Muscle of leg (tissue), 11 donors: Measurements from ENCODE around the gene KIFC3. TPM values are rescaled to one million over a fixed set of nuclear protein-coding genes. Genes with fewer than 3 reads are reported as not detected.

Source experiments
- DNase-seq: peaks from one replicate; pipeline ENCODE4 v3.0.0; 2013
- H3K27ac ChIP-seq: one replicate; pipeline ENCODE4 v1.5.1; 2013; ENCODE audit warnings: mild to moderate bottlenecking, low read length, control low read depth
- H3K27me3 ChIP-seq: one replicate; pipeline ENCODE4 v1.6.1; 2013; ENCODE audit warnings: low read length; ENCODE audit not compliant: control insufficient read depth, insufficient read depth
- H3K36me3 ChIP-seq: one replicate; pipeline ENCODE4 v1.6.1; 2013; ENCODE audit warnings: low read length; ENCODE audit not compliant: control insufficient read depth, insufficient read depth
- H3K4me1 ChIP-seq: one replicate; pipeline ENCODE4 v1.6.1; 2013; ENCODE audit warnings: low read length; ENCODE audit not compliant: control insufficient read depth, insufficient read depth
- H3K4me3 ChIP-seq: one replicate; pipeline ENCODE4 v1.5.1; 2013; ENCODE audit warnings: low read length, control low read depth
- H3K9me3 ChIP-seq: replicated peaks from 2 replicates; pipeline ENCODE4 v1.6.1; 2013; ENCODE audit warnings: low read depth, low read length; ENCODE audit not compliant: control insufficient read depth
- WGBS: methylation state at CpG from one replicate; pipeline ENCODE4 v1.1.5; 2013; ENCODE audit warnings: missing lambda C conversion rate; ENCODE audit not compliant: insufficient coverage; 5-methylcytosine and 5-hydroxymethylcytosine counted together
- polyA plus RNA-seq, 8 donors: library from polyadenylated mRNA; unstranded; fragments of 120-200 nt; gene quantifications; one replicate each; pipeline versions ENCODE4 v1.2.1 to v1.2.3, GENCODE V29; 2013; ENCODE audit warnings: inconsistent platforms in 1 of 8, low replicate concordance in 1 of 8; ENCODE audit not compliant: insufficient read length in 8 of 8, insufficient read depth in 1 of 8
- total RNA-seq: library from RNA; stranded (reverse); fragments of 120-200 nt; gene quantifications from one replicate; pipeline ENCODE4 v1.2.4, GENCODE V29; 2013

The KIFC3 gene
- total and polyA plus RNA-seq, 9 donors = 13.8 to 34.6 (median 21.7) TPM

- H3K27ac ChIP-seq = peak overlapping the region; percentile 84
- H3K4me3 ChIP-seq = no peak overlapping the region
- H3K9me3 ChIP-seq = no peaks in the 10 kb centered on the region
- 53% methylated on average over 4 of the region's 6 CpGs for WGBS
- DNase-seq = no peak
- no peaks in the 10 kb centered on the region for H3K27me3 ChIP-seq
- H3K4me1 ChIP-seq = peaks cover 37% of the 10 kb centered on the region
- H3K36me3 ChIP-seq = no peaks in the 10 kb centered on the region
Measured at GRCh38 chr16:57825298-57826044, 23.2 kb upstream of the KIFC3 start.

- H3K9me3 ChIP-seq = no peaks in the 10 kb centered on the region
- H3K36me3 ChIP-seq = no peaks in the 10 kb centered on the region
- no peak overlapping the region for H3K27ac ChIP-seq
- H3K27me3 ChIP-seq = no peaks in the 10 kb centered on the region
- peaks cover 37% of the 10 kb centered on the region for H3K4me1 ChIP-seq
- no CpG with 5 or more reads among the region's 2 CpGs for WGBS
- H3K4me3 ChIP-seq = no peak overlapping the region
- DNase-seq = no peak
Measured at GRCh38 chr16:57824888-57825287, 22.6 kb upstream of the KIFC3 start.

GRCh38 chr16:57823836-57824235 lies 21.5 kb upstream of the KIFC3 start:
- H3K4me3 ChIP-seq = no peak overlapping the region
- DNase-seq = no peak
- 7% methylated on average over 2 of the region's 5 CpGs for WGBS
- no peaks in the 10 kb centered on the region for H3K27me3 ChIP-seq
- H3K4me1 ChIP-seq = peaks cover 38% of the 10 kb centered on the region
- no peaks in the 10 kb centered on the region for H3K36me3 ChIP-seq
- H3K9me3 ChIP-seq = no peaks in the 10 kb centered on the region
- H3K27ac ChIP-seq = no peak overlapping the region

- Histone ChIP-seq H3K9me3 (no peaks in the 10 kb centered on the region), H3K4me3 (no peak overlapping the region), H3K27ac (no peak overlapping the region), H3K27me3 (no peaks in the 10 kb centered on the region), H3K4me1 (peaks cover 36% of the 10 kb centered on the region), H3K36me3 (no peaks in the 10 kb centered on the region)
- WGBS = 86% methylated on average over 1 of the region's 2 CpGs
- no peak for DNase-seq
Measured at GRCh38 chr16:57822856-57823255, 20.6 kb upstream of the KIFC3 start.

- H3K27ac ChIP-seq = no peak overlapping the region
- no peaks in the 10 kb centered on the region for H3K27me3 ChIP-seq
- H3K4me3 ChIP-seq = no peak overlapping the region
- H3K9me3 ChIP-seq = no peaks in the 10 kb centered on the region
- 100% methylated on average over 3 of the region's 5 CpGs for WGBS
- H3K4me1 ChIP-seq = peaks cover 33% of the 10 kb centered on the region
- no peak for DNase-seq
- no peaks in the 10 kb centered on the region for H3K36me3 ChIP-seq
Measured at GRCh38 chr16:57822018-57822553, 19.8 kb upstream of the KIFC3 start.

GRCh38 chr16:57821149-57821971 lies 19.1 kb upstream of the KIFC3 start:
- 64% methylated on average over 6 of the region's 10 CpGs for WGBS
- Histone ChIP-seq H3K4me3 (no peak overlapping the region), H3K36me3 (no peaks in the 10 kb centered on the region), H3K27me3 (no peaks in the 10 kb centered on the region), H3K27ac (no peak overlapping the region), H3K4me1 (peaks cover 34% of the 10 kb centered on the region), H3K9me3 (no peaks in the 10 kb centered on the region)
- no peak for DNase-seq

GRCh38 chr16:57818377-57819064 lies 16.2 kb upstream of the KIFC3 start:
- Histone ChIP-seq H3K9me3 (no peaks in the 10 kb centered on the region), H3K36me3 (no peaks in the 10 kb centered on the region), H3K4me1 (peaks cover 34% of the 10 kb centered on the region), H3K4me3 (no peak overlapping the region), H3K27me3 (no peaks in the 10 kb centered on the region), H3K27ac (no peak overlapping the region)
- DNase-seq = no peak
- 72% methylated on average over 5 of the region's 8 CpGs for WGBS

GRCh38 chr16:57817680-57818079 lies 15.4 kb upstream of the KIFC3 start:
- DNase-seq = no peak
- H3K27ac ChIP-seq = no peak overlapping the region
- H3K36me3 ChIP-seq = no peaks in the 10 kb centered on the region
- H3K9me3 ChIP-seq = no peaks in the 10 kb centered on the region
- H3K27me3 ChIP-seq = no peaks in the 10 kb centered on the region
- H3K4me3 ChIP-seq = no peak overlapping the region
- peaks cover 37% of the 10 kb centered on the region for H3K4me1 ChIP-seq

GRCh38 chr16:57815987-57816745 lies 13.9 kb upstream of the KIFC3 start:
- 15% methylated on average over 9 of the region's 16 CpGs for WGBS
- Histone ChIP-seq H3K4me1 (peaks cover 41% of the 10 kb centered on the region), H3K27me3 (no peaks in the 10 kb centered on the region), H3K4me3 (no peak overlapping the region), H3K9me3 (no peaks in the 10 kb centered on the region), H3K27ac (peak overlapping the region; percentile 89), H3K36me3 (no peaks in the 10 kb centered on the region)
- peak; percentile 92 for DNase-seq
